Skin of body (tissue), 2 donors: ENCODE results near the gene GRB10. TPM values are rescaled to one million over a fixed set of nuclear protein-coding genes. Genes with fewer than 3 reads are reported as not detected.
"Not testable (repeated sequence)": the region's sequence is repeated elsewhere in the genome, so short reads cannot be mapped to it uniquely, and the experiment has no call there.

Experiments
- DNase-seq: peaks from one replicate; lab custom pipeline; 2025; lab: John Stamatoyannopoulos, UW
- total RNA-seq: library from RNA; depleted of rRNA; stranded (reverse); fragments of >200 nt; gene quantifications from one replicate; pipeline ENCODE4 v1.2.3, GENCODE V29; 2014

The GRB10 gene
- total RNA-seq, 1 donor from 2014 or later: 26.9 TPM

- no peak for DNase-seq
These were observed 226.3 kb downstream of the GRB10 start for GRCh38 chr7:50556247-50556991.

- no peak for DNase-seq
These were observed 227.0 kb downstream of the GRB10 start for GRCh38 chr7:50555594-50556140.

GRCh38 chr7:50554431-50555322 lies 228.0 kb downstream of the GRB10 start:
- no peak for DNase-seq

GRCh38 chr7:50553973-50554372 lies 228.7 kb downstream of the GRB10 start:
- DNase-seq: no peak

GRCh38 chr7:50552921-50553320 lies 229.8 kb downstream of the GRB10 start:
- DNase-seq: no peak

GRCh38 chr7:50552139-50552538 lies 230.6 kb downstream of the GRB10 start:
- DNase-seq: no peak

GRCh38 chr7:50545613-50546012 lies 237.1 kb downstream of the GRB10 start:
- DNase-seq: not testable (repeated sequence)

- DNase-seq: no peak
These were observed 237.7 kb downstream of the GRB10 start for GRCh38 chr7:50544992-50545391.

- no peak for DNase-seq
These were observed 238.8 kb downstream of the GRB10 start for GRCh38 chr7:50543776-50544442.

GRCh38 chr7:50542132-50542531 lies 240.6 kb downstream of the GRB10 start:
- DNase-seq: no peak

- no peak for DNase-seq
These were observed 241.7 kb downstream of the GRB10 start for GRCh38 chr7:50540785-50541579.

Other genes starting within 250 kb of the GRB10 start
- not detected for gene DDC, start 217.5 kb downstream of the GRB10 start, total RNA-seq